OCI-M2 (cell line): ENCODE results near the gene DRD2.

Source experiments
- DNase-seq: peaks from one replicate; lab custom pipeline; 2025; ENCODE audit not compliant: unreplicated experiment; lab: John Stamatoyannopoulos, UW

Gene DRD2

GRCh38 chr11:113375402-113375801, 99.8 kb downstream of the DRD2 start:
- no peak for DNase-seq

- no peak for DNase-seq
These were observed 101.1 kb downstream of the DRD2 start for GRCh38 chr11:113373981-113374560.

- DNase-seq: no peak
These were observed 101.9 kb downstream of the DRD2 start for GRCh38 chr11:113373306-113373705.

GRCh38 chr11:113372309-113372708, 102.9 kb downstream of the DRD2 start:
- DNase-seq: no peak

GRCh38 chr11:113370634-113371033, 104.6 kb downstream of the DRD2 start:
- no peak for DNase-seq

- no peak for DNase-seq
These were observed 105.8 kb downstream of the DRD2 start for GRCh38 chr11:113369411-113369810.

GRCh38 chr11:113365895-113366294, 109.3 kb downstream of the DRD2 start:
- DNase-seq: no peak

GRCh38 chr11:113363996-113364641, 111.1 kb downstream of the DRD2 start:
- DNase-seq: no peak

GRCh38 chr11:113363406-113363805, 111.8 kb downstream of the DRD2 start:
- no peak for DNase-seq
